SK-N-SH (cell line): Measurements from ENCODE around the gene GTF3C1. TPM values are rescaled to one million over a fixed set of nuclear protein-coding genes. Genes with fewer than 3 reads are reported as not detected.

Experiments
- CTCF ChIA-PET: fragments of 300-600, 350-600 bp; formaldehyde crosslinking; extraction: SDS; loops from one replicate; lab custom pipeline; 2021; lab: Yijun Ruan, JAX
- POLR2A ChIA-PET: fragments of 350-600 bp; sonication (Branson Sonifier 250); formaldehyde crosslinking; extraction: SDS; loops from one replicate; lab custom pipeline; 2020; ENCODE audit warnings: antibody characterized with exemption, inconsistent platforms; lab: Yijun Ruan, JAX
- DNase-seq: peaks from one replicate; pipeline ENCODE4 v3.0.0; 2012
- H2AFZ ChIP-seq: fragments of 200-600 bp; sonication (generic); 2 replicates; pipeline ENCODE4 v1.8.1; 2016; ENCODE audit warnings: antibody characterized with exemption, mild to moderate bottlenecking, low read depth
- H3F3A ChIP-seq: fragments of 200-600 bp; sonication (generic); replicated peaks from 2 replicates; pipeline ENCODE3; 2016; ENCODE audit warnings: antibody characterized with exemption, mild to moderate bottlenecking; ENCODE audit not compliant: insufficient read depth
- H3K27ac ChIP-seq, 2 experiments: fragments of 200-500 bp in 1 of 2; fragments of 200-600 bp in 1 of 2; sonication (Bioruptor generic) in 1 of 2; sonication (generic), shearing (Covaris generic) in 1 of 2; 2 replicates each; pipeline versions ENCODE4 v1.5.1 to v1.6.1; 2014 to 2016; ENCODE audit warnings: low read depth in 2 of 2, inconsistent platforms in 1 of 2, low read length in 1 of 2, mild to moderate bottlenecking in 1 of 2, mixed read lengths in 1 of 2
- H3K27me3 ChIP-seq: fragments of 200-600 bp; sonication (generic), shearing (Covaris generic); 2 replicates; pipeline ENCODE4 v1.6.1; 2016; ENCODE audit warnings: mixed run types; ENCODE audit not compliant: insufficient read depth
- H3K36me3 ChIP-seq, 2 experiments: fragments of 200-500 bp in 1 of 2; fragments of 200-600 bp in 1 of 2; sonication (Bioruptor generic) in 1 of 2; sonication (generic) in 1 of 2; replicated peaks in 1 of 2; 2 replicates each; pipeline versions ENCODE3 to v1.5.1; 2014 to 2016; ENCODE audit warnings: low read length in 1 of 2, mild to moderate bottlenecking in 1 of 2; ENCODE audit not compliant: insufficient read depth in 2 of 2, control insufficient read depth in 1 of 2
- H3K4me1 ChIP-seq, 2 experiments: fragments of 200-500 bp in 1 of 2; fragments of 200-600 bp in 1 of 2; sonication (Bioruptor generic) in 1 of 2; sonication (generic), shearing (Covaris generic) in 1 of 2; 2 replicates each; pipeline versions ENCODE4 v1.5.1 to v1.6.1; 2014 to 2016; ENCODE audit warnings: low read depth in 1 of 2, low read length in 1 of 2, mixed run types in 1 of 2; ENCODE audit not compliant: insufficient read depth in 2 of 2, control insufficient read depth in 1 of 2
- H3K4me2 ChIP-seq: fragments of 200-600 bp; sonication (generic), shearing (Covaris generic); 2 replicates; pipeline ENCODE4 v1.6.1; 2017; ENCODE audit warnings: mixed run types
- H3K4me3 ChIP-seq, 2 experiments: fragments of 200-500 bp in 1 of 2; fragments of 200-600 bp in 1 of 2; sonication (Bioruptor generic) in 1 of 2; sonication (generic), shearing (Covaris generic) in 1 of 2; 2 replicates each; pipeline versions ENCODE4 v1.5.1 to v1.8.1; 2014 to 2016; ENCODE audit warnings: low read depth in 2 of 2, inconsistent platforms in 1 of 2, low read length in 1 of 2, mild to moderate bottlenecking in 1 of 2, mixed read lengths in 1 of 2, moderate library complexity in 1 of 2
- H3K79me2 ChIP-seq: fragments of 200-600 bp; sonication (generic); 2 replicates; pipeline ENCODE4 v1.8.1; 2017; ENCODE audit warnings: mild to moderate bottlenecking; ENCODE audit not compliant: insufficient read depth
- H3K9ac ChIP-seq: fragments of 200-600 bp; sonication (generic); 2 replicates; pipeline ENCODE4 v1.6.1; 2017; ENCODE audit warnings: mixed run types
- H3K9me2 ChIP-seq: fragments of 200-600 bp; sonication (generic); 2 replicates; pipeline ENCODE4 v1.6.1; 2017; ENCODE audit warnings: mixed run types
- H3K9me3 ChIP-seq: fragments of 200-600 bp; sonication (generic); 2 replicates; pipeline ENCODE4 v1.6.1; 2017; ENCODE audit warnings: mixed run types, mild to moderate bottlenecking, moderate library complexity
- H4K20me1 ChIP-seq: fragments of 200-600 bp; sonication (generic); 2 replicates; pipeline ENCODE4 v1.6.1; 2017; ENCODE audit warnings: mild to moderate bottlenecking, mixed run types; ENCODE audit not compliant: insufficient read depth
- ELF1 ChIP-seq: IDR thresholded peaks from 2 replicates; pipeline ENCODE4 v1.4.0; 2012
- FOXJ3 ChIP-seq: sonication (generic); formaldehyde crosslinking; IDR thresholded peaks from 2 replicates; pipeline ENCODE4 v1.5.1; 2020; ENCODE audit warnings: mild to moderate bottlenecking, missing genetic modification reagents
- GABPA ChIP-seq: IDR thresholded peaks from 2 replicates; pipeline ENCODE4 v1.4.0; 2012; ENCODE audit warnings: low read depth, mild to moderate bottlenecking
- GATA2 ChIP-seq: sonication (generic); formaldehyde crosslinking; IDR thresholded peaks from 2 replicates; pipeline ENCODE4 v1.5.0; 2020; ENCODE audit warnings: mild to moderate bottlenecking, missing genetic modification reagents
- JUND ChIP-seq: IDR thresholded peaks from 2 replicates; pipeline ENCODE4 v1.4.0; 2012
- MEF2A ChIP-seq: IDR thresholded peaks from 2 replicates; pipeline ENCODE4 v1.4.0; 2012; ENCODE audit warnings: low read depth, borderline replicate concordance
- MXI1 ChIP-seq: IDR thresholded peaks from 2 replicates; pipeline ENCODE4 v1.6.1; 2012; ENCODE audit warnings: mild to moderate bottlenecking, low read depth, low read length, improper control_type of control experiment
- NFIC ChIP-seq: IDR thresholded peaks from 2 replicates; pipeline ENCODE4 v1.4.0; 2012; ENCODE audit warnings: borderline replicate concordance
- POLR2AphosphoS5 ChIP-seq: IDR thresholded peaks from 2 replicates; pipeline ENCODE4 v1.6.1; 2012; ENCODE audit warnings: low read depth, low read length
- RAD21 ChIP-seq: IDR thresholded peaks from 2 replicates; pipeline ENCODE4 v1.6.1; 2012; ENCODE audit warnings: mild to moderate bottlenecking, low read length
- RXRA ChIP-seq: IDR thresholded peaks from 2 replicates; pipeline ENCODE4 v1.4.0; 2012; ENCODE audit warnings: low read depth, mild to moderate bottlenecking, borderline replicate concordance
- SMC3 ChIP-seq: IDR thresholded peaks from 2 replicates; pipeline ENCODE4 v1.6.1; 2012; ENCODE audit warnings: low read depth, low read length, improper control_type of control experiment
- TAF1 ChIP-seq: IDR thresholded peaks from 2 replicates; pipeline ENCODE4 v1.6.1; 2012; ENCODE audit warnings: low read depth, mild to moderate bottlenecking, low read length, moderate library complexity, borderline replicate concordance
- TCF12 ChIP-seq: IDR thresholded peaks from 2 replicates; pipeline ENCODE4 v1.4.0; 2012
- TEAD4 ChIP-seq: IDR thresholded peaks from 2 replicates; pipeline ENCODE4 v1.4.0; 2012; ENCODE audit warnings: mild to moderate bottlenecking, borderline replicate concordance; ENCODE audit not compliant: insufficient read depth
- YY1 ChIP-seq: IDR thresholded peaks from 2 replicates; pipeline ENCODE4 v1.4.0; 2012; ENCODE audit warnings: low read depth, mild to moderate bottlenecking
- WGBS: methylation state at CpG from one replicate; pipeline ENCODE4 v1.1.6; 2017; ENCODE audit warnings: low lambda C conversion rate; 5-methylcytosine and 5-hydroxymethylcytosine counted together
- polyA plus RNA-seq, 3 experiments: library from polyadenylated mRNA; depleted of rRNA; stranded (reverse); fragments of >200 nt; gene quantifications; 2 replicates each; pipeline ENCODE4 v1.2.3, GENCODE V29; 2012
- TF ChIP-seq, protein P1 (sequence below): fragments of 150-350 bp; IDR thresholded peaks from 2 replicates; pipeline ENCODE4 v1.6.1; 2016; ENCODE audit warnings: mild to moderate bottlenecking, low read depth, low read length
- TF ChIP-seq, protein P2 (sequence below): IDR thresholded peaks from 2 replicates; pipeline ENCODE4; 2012
- TF ChIP-seq, protein P3 (sequence below): IDR thresholded peaks from 2 replicates; pipeline ENCODE4 v1.4.0; 2012; ENCODE audit warnings: low read depth, borderline replicate concordance
- TF ChIP-seq, protein P4 (sequence below): IDR thresholded peaks from 2 replicates; pipeline ENCODE4 v1.6.1; 2012; ENCODE audit warnings: mild to moderate bottlenecking, low read depth, low read length, moderate library complexity
- TF ChIP-seq, protein P5 (sequence below): IDR thresholded peaks from 2 replicates; pipeline ENCODE4 v1.4.0; 2012; ENCODE audit warnings: low read depth, borderline replicate concordance

Gene GTF3C1
- polyA plus RNA-seq, 1 of the 3 experiments (the other 2 are of a cell fraction), result 47.2 TPM

DNA sequence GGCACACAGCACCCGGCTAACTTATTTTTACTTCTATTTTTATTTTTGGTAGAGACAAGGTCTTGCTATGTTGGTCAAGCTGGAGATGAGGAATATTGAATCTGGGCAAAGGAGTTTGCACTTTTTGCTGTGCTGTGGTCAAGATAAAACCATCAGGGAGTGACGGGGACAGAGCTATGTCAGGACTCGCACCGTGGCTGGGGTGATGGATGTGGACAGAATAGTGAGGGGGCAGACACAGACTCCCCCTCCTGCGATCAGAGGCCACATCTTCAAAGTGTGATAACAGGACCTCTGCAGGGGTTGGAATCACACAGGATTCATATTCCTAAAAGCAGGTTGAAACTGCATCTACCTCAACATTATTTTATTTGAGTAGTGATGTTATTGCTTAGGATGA is 122.2 kb downstream of the GTF3C1 start (continued):
- TF ChIP-seq, protein P1, sequence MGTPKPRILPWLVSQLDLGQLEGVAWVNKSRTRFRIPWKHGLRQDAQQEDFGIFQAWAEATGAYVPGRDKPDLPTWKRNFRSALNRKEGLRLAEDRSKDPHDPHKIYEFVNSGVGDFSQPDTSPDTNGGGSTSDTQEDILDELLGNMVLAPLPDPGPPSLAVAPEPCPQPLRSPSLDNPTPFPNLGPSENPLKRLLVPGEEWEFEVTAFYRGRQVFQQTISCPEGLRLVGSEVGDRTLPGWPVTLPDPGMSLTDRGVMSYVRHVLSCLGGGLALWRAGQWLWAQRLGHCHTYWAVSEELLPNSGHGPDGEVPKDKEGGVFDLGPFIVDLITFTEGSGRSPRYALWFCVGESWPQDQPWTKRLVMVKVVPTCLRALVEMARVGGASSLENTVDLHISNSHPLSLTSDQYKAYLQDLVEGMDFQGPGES, result no peak
- TF ChIP-seq MEF2A (no peak), POLR2AphosphoS5 (no peak)
- TF ChIP-seq, all 33 proteins: peak for 0

DNA sequence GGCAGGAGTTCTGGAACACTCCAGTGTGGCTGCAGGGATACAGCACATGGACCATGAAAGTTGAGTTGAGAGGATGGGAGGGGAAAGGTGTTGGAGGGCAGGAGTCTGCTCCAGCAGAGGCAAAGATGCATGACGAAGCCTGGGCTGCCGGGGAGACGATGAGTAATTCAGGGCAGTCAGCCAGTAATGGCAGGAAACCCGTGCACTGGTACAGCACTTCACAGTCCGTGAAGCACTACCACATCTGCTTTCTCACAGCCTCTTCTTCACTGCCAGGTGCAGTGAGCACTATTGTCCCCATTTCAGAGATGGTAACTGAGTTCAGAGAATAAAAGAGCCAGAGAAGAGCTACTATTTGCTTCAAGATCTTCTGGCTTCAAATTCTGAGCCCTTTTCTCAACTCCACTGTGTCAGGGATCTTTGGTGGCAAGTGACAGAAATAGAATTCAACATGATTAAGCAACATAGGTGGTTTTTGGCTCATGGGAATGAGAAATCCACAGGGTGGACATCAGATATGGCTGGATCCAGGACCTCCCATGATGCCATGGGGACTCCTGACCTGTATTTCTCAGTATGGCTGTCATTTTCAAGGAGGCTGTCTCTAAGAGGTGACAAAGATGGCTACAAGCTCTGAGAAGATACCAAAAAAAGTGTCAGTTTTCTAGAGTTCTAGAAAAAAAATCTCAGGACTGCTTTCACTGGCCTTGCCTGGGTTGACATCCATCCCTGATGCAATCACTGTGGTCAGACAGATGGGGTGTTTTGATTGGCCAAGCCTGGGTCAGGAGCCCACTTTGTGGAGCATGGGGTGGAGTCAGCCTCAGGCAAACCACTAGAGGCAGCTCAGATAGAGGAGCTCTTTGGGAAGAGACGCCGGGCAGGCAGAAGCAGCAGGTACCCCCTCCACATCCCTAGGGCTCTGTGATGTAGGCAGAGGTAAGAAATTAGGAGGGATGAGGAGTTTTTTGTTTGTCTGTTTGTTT is 123.0 kb downstream of the GTF3C1 start:
- Histone ChIP-seq H3K4me1 (no peaks in the 10 kb centered on the region), H3K9me3 (peaks cover 21% of the 10 kb centered on the region), H3K27me3 (no peaks in the 10 kb centered on the region), H4K20me1 (no peaks in the 10 kb centered on the region), H2AFZ (no peak overlapping the region), H3K4me2 (peak overlapping the region; percentile 32; the same call in 1 of the 2 replicates), H3K27ac (peak overlapping the region in 1 of 2 experiments; percentile 51; a peak in 2 of 4 replicates), H3K36me3 (peaks cover 0 to 4% of the 10 kb centered on the region in 2 experiments), H3K9ac (no peak overlapping the region), H3K9me2 (no peaks in the 10 kb centered on the region), H3K4me3 (no peak overlapping the region), H3F3A (peaks cover 21% of the 10 kb centered on the region), H3K79me2 (no peaks in the 10 kb centered on the region)
- no peak for DNase-seq
- ChIA-PET POLR2A (no interaction called here), CTCF (interaction anchor here (1.6 kb wide), 1 partner anchor 18 kb away, joined by 6 read pairs; no protein-coding TSS in a partner anchor)
- WGBS, result 7% methylated on average over 7 of the region's 7 CpGs
- TF ChIP-seq, protein P2, sequence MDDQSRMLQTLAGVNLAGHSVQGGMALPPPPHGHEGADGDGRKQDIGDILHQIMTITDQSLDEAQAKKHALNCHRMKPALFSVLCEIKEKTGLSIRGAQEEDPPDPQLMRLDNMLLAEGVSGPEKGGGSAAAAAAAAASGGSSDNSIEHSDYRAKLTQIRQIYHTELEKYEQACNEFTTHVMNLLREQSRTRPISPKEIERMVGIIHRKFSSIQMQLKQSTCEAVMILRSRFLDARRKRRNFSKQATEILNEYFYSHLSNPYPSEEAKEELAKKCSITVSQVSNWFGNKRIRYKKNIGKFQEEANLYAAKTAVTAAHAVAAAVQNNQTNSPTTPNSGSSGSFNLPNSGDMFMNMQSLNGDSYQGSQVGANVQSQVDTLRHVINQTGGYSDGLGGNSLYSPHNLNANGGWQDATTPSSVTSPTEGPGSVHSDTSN, result peak; percentile 42
- TF ChIP-seq TEAD4, result no peak
- no peak for TF ChIP-seq MXI1
- TF ChIP-seq ELF1, result 0 out of 2 replicates have a peak, but pooled peaks have one; percentile 8
- TF ChIP-seq, protein P3, sequence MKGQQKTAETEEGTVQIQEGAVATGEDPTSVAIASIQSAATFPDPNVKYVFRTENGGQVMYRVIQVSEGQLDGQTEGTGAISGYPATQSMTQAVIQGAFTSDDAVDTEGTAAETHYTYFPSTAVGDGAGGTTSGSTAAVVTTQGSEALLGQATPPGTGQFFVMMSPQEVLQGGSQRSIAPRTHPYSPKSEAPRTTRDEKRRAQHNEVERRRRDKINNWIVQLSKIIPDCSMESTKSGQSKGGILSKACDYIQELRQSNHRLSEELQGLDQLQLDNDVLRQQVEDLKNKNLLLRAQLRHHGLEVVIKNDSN, result no peak
- TF ChIP-seq GABPA, result no peak
- TF ChIP-seq TCF12, result peak; percentile 58
- TF ChIP-seq TAF1, result no peak
- no peak for TF ChIP-seq GATA2
- TF ChIP-seq FOXJ3 (CRISPR knock-in tag), result no peak
- TF ChIP-seq POLR2AphosphoS5, result no peak
- TF ChIP-seq YY1, result no peak
- TF ChIP-seq NFIC, result peak; percentile 87
- TF ChIP-seq, protein P4, sequence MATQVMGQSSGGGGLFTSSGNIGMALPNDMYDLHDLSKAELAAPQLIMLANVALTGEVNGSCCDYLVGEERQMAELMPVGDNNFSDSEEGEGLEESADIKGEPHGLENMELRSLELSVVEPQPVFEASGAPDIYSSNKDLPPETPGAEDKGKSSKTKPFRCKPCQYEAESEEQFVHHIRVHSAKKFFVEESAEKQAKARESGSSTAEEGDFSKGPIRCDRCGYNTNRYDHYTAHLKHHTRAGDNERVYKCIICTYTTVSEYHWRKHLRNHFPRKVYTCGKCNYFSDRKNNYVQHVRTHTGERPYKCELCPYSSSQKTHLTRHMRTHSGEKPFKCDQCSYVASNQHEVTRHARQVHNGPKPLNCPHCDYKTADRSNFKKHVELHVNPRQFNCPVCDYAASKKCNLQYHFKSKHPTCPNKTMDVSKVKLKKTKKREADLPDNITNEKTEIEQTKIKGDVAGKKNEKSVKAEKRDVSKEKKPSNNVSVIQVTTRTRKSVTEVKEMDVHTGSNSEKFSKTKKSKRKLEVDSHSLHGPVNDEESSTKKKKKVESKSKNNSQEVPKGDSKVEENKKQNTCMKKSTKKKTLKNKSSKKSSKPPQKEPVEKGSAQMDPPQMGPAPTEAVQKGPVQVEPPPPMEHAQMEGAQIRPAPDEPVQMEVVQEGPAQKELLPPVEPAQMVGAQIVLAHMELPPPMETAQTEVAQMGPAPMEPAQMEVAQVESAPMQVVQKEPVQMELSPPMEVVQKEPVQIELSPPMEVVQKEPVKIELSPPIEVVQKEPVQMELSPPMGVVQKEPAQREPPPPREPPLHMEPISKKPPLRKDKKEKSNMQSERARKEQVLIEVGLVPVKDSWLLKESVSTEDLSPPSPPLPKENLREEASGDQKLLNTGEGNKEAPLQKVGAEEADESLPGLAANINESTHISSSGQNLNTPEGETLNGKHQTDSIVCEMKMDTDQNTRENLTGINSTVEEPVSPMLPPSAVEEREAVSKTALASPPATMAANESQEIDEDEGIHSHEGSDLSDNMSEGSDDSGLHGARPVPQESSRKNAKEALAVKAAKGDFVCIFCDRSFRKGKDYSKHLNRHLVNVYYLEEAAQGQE, result no peak
- no peak for TF ChIP-seq SMC3
- TF ChIP-seq, protein P5, sequence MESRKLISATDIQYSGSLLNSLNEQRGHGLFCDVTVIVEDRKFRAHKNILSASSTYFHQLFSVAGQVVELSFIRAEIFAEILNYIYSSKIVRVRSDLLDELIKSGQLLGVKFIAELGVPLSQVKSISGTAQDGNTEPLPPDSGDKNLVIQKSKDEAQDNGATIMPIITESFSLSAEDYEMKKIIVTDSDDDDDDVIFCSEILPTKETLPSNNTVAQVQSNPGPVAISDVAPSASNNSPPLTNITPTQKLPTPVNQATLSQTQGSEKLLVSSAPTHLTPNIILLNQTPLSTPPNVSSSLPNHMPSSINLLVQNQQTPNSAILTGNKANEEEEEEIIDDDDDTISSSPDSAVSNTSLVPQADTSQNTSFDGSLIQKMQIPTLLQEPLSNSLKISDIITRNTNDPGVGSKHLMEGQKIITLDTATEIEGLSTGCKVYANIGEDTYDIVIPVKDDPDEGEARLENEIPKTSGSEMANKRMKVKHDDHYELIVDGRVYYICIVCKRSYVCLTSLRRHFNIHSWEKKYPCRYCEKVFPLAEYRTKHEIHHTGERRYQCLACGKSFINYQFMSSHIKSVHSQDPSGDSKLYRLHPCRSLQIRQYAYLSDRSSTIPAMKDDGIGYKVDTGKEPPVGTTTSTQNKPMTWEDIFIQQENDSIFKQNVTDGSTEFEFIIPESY, result no peak
- TF ChIP-seq JUND, result peak; percentile 59
- TF ChIP-seq RXRA, result no peak
- no peak for TF ChIP-seq RAD21
